A549 (cell line): ENCODE measurements around the gene CLEC16A. TPM values are rescaled to one million over a fixed set of nuclear protein-coding genes. Genes with fewer than 3 reads are reported as not detected.

Experiments
- ATAC-seq, 2 experiments: fragments of 200-7000 bp in 1 of 2; fragments of >200 bp in 1 of 2; cut with Nextera tagmentation in 1 of 2; cut with Tn5 transposase in 1 of 2; 3 replicates each; pipeline versions ENCODE4 v1.8.0 to v1.9.1; 2018 to 2020; ENCODE audit warnings: mild to moderate bottlenecking in 1 of 2, moderate library complexity in 1 of 2
- CTCF ChIA-PET: fragments of 300-600 bp; sonication (Branson Sonifier 250); formaldehyde crosslinking; extraction: SDS; loops from one replicate; lab custom pipeline; 2021; ENCODE audit warnings: antibody characterized with exemption, inconsistent platforms; lab: Yijun Ruan, JAX
- POLR2A ChIA-PET: fragments of 350-600 bp; formaldehyde crosslinking; extraction: SDS; loops from one replicate; lab custom pipeline; 2021; ENCODE audit warnings: antibody characterized with exemption, inconsistent platforms; lab: Yijun Ruan, JAX
- DNase-seq, 2 experiments: peaks; one replicate each; pipeline versions ENCODE4 v3.0.0 to v3.0.0-alpha.2; 2011 to 2016; ENCODE audit warnings: low read depth in 1 of 2, low spot score in 1 of 2
- FAIRE-seq: peaks from 2 replicates; lab custom pipeline; 2011; peaks lifted over from hg19 to GRCh38; lab: Jason Lieb, UNC
- H3K27ac ChIP-seq, 2 experiments: fragments of >200 bp; sonication (Bioruptor Twin); formaldehyde crosslinking; 3 replicates each; pipeline ENCODE4 v1.5.1; 2016 to 2017
- H3K4me1 ChIP-seq: fragments of >200 bp; sonication (Bioruptor Twin); formaldehyde crosslinking; 3 replicates; pipeline ENCODE4 v1.6.1; 2016
- H3K4me2 ChIP-seq: fragments of >200 bp; sonication (Bioruptor Twin); formaldehyde crosslinking; 3 replicates; pipeline ENCODE4 v1.6.1; 2016
- H3K4me3 ChIP-seq: fragments of >200 bp; sonication (Bioruptor Twin); formaldehyde crosslinking; 3 replicates; pipeline ENCODE4 v1.5.1; 2016
- H3K9me3 ChIP-seq: fragments of >200 bp; sonication (Bioruptor Twin); formaldehyde crosslinking; 3 replicates; pipeline ENCODE4 v1.6.1; 2016
- ATOH8 ChIP-seq: fragments of 250-450 bp; sonication (Bioruptor Pico); IDR thresholded peaks from 2 replicates; pipeline ENCODE4 v1.5.0; 2020; ENCODE audit warnings: low read depth, mild to moderate bottlenecking, moderate library complexity
- BHLHE40 ChIP-seq: IDR thresholded peaks from 2 replicates; pipeline ENCODE4 v1.6.1; 2012; ENCODE audit warnings: low read depth, low read length, inconsistent platforms
- CBX8 ChIP-seq: fragments of 200-600 bp; sonication (generic); IDR thresholded peaks from 2 replicates; pipeline ENCODE4 v1.6.1; 2016
- CTCF ChIP-seq: fragments of >200 bp; sonication (Bioruptor Twin); formaldehyde crosslinking; IDR thresholded peaks from 3 replicates; pipeline ENCODE4 v1.5.1; 2016
- HEYL ChIP-seq: fragments of 250-450 bp; sonication (Bioruptor Pico); IDR thresholded peaks from 2 replicates; pipeline ENCODE4 v1.8.0; 2021; ENCODE audit warnings: mild to moderate bottlenecking, moderate library complexity
- KDM5A ChIP-seq: fragments of 200-600 bp; sonication (generic); IDR thresholded peaks from 2 replicates; pipeline ENCODE4 v1.6.1; 2016; ENCODE audit warnings: antibody characterized with exemption, mild to moderate bottlenecking
- MAZ ChIP-seq: fragments of 150-350 bp; IDR thresholded peaks from 2 replicates; pipeline ENCODE4 v1.6.1; 2014; ENCODE audit warnings: antibody characterized with exemption, low read depth, low read length, borderline replicate concordance
- MYC ChIP-seq: IDR thresholded peaks from 2 replicates; pipeline ENCODE4 v1.6.1; 2012; ENCODE audit warnings: mild to moderate bottlenecking, inconsistent platforms, low read length, improper control_type of control experiment, borderline replicate concordance
- NPAS2 ChIP-seq: fragments of 250-450 bp; sonication (Bioruptor Pico); IDR thresholded peaks from 2 replicates; pipeline ENCODE4 v1.8.0; 2022; ENCODE audit warnings: mild to moderate bottlenecking, moderate library complexity, borderline replicate concordance
- POLR2AphosphoS2 ChIP-seq: conservative IDR thresholded peaks from 2 replicates; pipeline ENCODE4 v1.6.1; 2012; ENCODE audit warnings: low read length, improper control_type of control experiment, inconsistent platforms
- RNF2 ChIP-seq: fragments of 200-600 bp; sonication (generic); IDR thresholded peaks from 2 replicates; pipeline ENCODE4 v1.6.1; 2016; ENCODE audit warnings: low read depth, mild to moderate bottlenecking, antibody characterized with exemption, moderate library complexity, borderline replicate concordance
- SMC3 ChIP-seq: fragments of >200 bp; sonication (Bioruptor Twin); formaldehyde crosslinking; IDR thresholded peaks from 3 replicates; pipeline ENCODE4 v1.6.1; 2018; ENCODE audit warnings: inconsistent platforms
- TP53 ChIP-seq: fragments of 250-450 bp; sonication (Bioruptor Pico); IDR thresholded peaks from 2 replicates; pipeline ENCODE4 v1.5.0; 2021; ENCODE audit warnings: mild to moderate bottlenecking, moderate library complexity
- ZC3H11A ChIP-seq: fragments of 450-650 bp; IDR thresholded peaks from 2 replicates; pipeline ENCODE4 v1.6.1; 2014; ENCODE audit warnings: antibody characterized with exemption, mild to moderate bottlenecking
- ZFP36 ChIP-seq: fragments of 450-650 bp; IDR thresholded peaks from 2 replicates; pipeline ENCODE4 v1.6.1; 2014; ENCODE audit warnings: borderline replicate concordance; ENCODE audit not compliant: partially characterized antibody
- WGBS: methylation state at CpG from one replicate; pipeline ENCODE4 v1.1.6; 2017; ENCODE audit errors: missing lambda C conversion rate; 5-methylcytosine and 5-hydroxymethylcytosine counted together
- polyA plus RNA-seq, 4 experiments: library from polyadenylated mRNA; depleted of rRNA in 3 of 4; stranded (reverse); fragments of >200 nt; fragmentation: RNase III in 1 of 4; extraction: RNeasy Plus Mini Kit Qiagen cat#74134 plus additional on column Dnase treatment in 1 of 4; gene quantifications; 2 replicates in 3 of 4; 3 replicates in 1 of 4; pipeline ENCODE4 v1.2.3, GENCODE V29; 2011 to 2017
- TF ChIP-seq, protein P1 (sequence below): fragments of >200 bp; sonication (Bioruptor Twin); formaldehyde crosslinking; IDR thresholded peaks from 2 replicates; pipeline ENCODE4 v1.6.1; 2016
- TF ChIP-seq, protein P2 (sequence below): fragments of >200 bp; sonication (Bioruptor Twin); formaldehyde crosslinking; IDR thresholded peaks from 3 replicates; pipeline ENCODE4 v1.6.1; 2016

The CLEC16A gene
- polyA plus RNA-seq, 2 of the 4 experiments (the other 2 are of a cell fraction) = 8.3 to 10.4 TPM

GRCh38 chr16:11088831-11089230 lies 144.5 kb downstream of the CLEC16A start:
- CTCF ChIA-PET = interaction anchor here (0.6 to 1.3 kb wide), 2 partner anchors 99 to 473 kb away, joined by 3 read pairs; no protein-coding TSS in a partner anchor

GRCh38 chr16:11089504-11090124 lies 145.2 kb downstream of the CLEC16A start:
- WGBS = 85% methylated on average over 11 of the region's 12 CpGs
- CTCF ChIA-PET = interaction anchor here (0.6 kb wide), 1 partner anchor 474 kb away, joined by 3 read pairs; no protein-coding TSS in a partner anchor
- H3K4me1 ChIP-seq = no peaks in the 10 kb centered on the region
- H3K9me3 ChIP-seq = no peaks in the 10 kb centered on the region
- H3K27ac ChIP-seq = no peak overlapping the region
- H3K4me3 ChIP-seq = no peak overlapping the region
- DNase-seq (no peak), FAIRE-seq (no peak), ATAC-seq (no peak)
- H3K4me2 ChIP-seq = no peak overlapping the region
- POLR2A ChIA-PET = no interaction called here
- TF ChIP-seq TP53 (CRISPR knock-in tag) (no peak), BHLHE40 (no peak)

More at GRCh38 chr16:11088831-11089230, 144.5 kb downstream of the CLEC16A start:
- no peak for DNase-seq
- H3K4me1 ChIP-seq = no peaks in the 10 kb centered on the region
- H3K9me3 ChIP-seq = no peaks in the 10 kb centered on the region
- H3K4me2 ChIP-seq = no peak overlapping the region
- ATAC-seq = no peak
- POLR2A ChIA-PET = no interaction called here
- H3K4me3 ChIP-seq = no peak overlapping the region
- H3K27ac ChIP-seq = no peak overlapping the region
- WGBS = 90% methylated on average over 6 of the region's 6 CpGs
- TF ChIP-seq KDM5A (no peak), MYC (no peak)
- no peak for FAIRE-seq

DNA sequence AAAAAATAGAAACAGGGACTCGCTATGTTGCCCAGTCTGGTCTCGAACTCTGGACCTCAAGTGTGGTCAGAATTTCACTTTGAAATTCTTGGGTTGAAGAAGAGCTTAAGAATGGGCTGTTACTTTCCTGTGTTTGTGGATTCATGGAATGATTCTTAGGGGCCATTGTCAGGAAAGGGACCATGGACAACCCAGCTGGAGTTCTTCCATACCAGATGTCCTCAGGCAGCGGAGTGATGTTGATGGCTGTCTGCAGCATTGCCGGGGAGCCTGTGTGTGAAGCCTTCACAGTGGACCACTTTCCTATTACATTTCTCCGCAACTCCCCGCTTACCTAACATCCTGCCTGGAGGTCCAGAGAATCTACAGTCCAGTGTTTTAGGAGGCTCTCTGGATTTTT lies 145.9 kb downstream of the CLEC16A start:
- 80% methylated on average over 6 of the region's 6 CpGs for WGBS
- POLR2A ChIA-PET = no interaction called here
- Histone ChIP-seq H3K4me1 (no peaks in the 10 kb centered on the region), H3K9me3 (no peaks in the 10 kb centered on the region), H3K4me3 (no peak overlapping the region), H3K4me2 (no peak overlapping the region), H3K27ac (no peak overlapping the region)
- TF ChIP-seq ZC3H11A (no peak), NPAS2 (CRISPR knock-in tag) (no peak), CBX8 (no peak), MAZ (no peak), ZFP36 (no peak), CTCF (no peak), HEYL (CRISPR knock-in tag) (no peak), ATOH8 (CRISPR knock-in tag) (no peak), RNF2 (no peak), POLR2AphosphoS2 (no peak), SMC3 (no peak)
- TF ChIP-seq, protein P1, sequence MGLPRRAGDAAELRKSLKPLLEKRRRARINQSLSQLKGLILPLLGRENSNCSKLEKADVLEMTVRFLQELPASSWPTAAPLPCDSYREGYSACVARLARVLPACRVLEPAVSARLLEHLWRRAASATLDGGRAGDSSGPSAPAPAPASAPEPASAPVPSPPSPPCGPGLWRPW = no peak
- TF ChIP-seq, protein P2, sequence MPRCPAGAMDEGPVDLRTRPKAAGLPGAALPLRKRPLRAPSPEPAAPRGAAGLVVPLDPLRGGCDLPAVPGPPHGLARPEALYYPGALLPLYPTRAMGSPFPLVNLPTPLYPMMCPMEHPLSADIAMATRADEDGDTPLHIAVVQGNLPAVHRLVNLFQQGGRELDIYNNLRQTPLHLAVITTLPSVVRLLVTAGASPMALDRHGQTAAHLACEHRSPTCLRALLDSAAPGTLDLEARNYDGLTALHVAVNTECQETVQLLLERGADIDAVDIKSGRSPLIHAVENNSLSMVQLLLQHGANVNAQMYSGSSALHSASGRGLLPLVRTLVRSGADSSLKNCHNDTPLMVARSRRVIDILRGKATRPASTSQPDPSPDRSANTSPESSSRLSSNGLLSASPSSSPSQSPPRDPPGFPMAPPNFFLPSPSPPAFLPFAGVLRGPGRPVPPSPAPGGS = no peak
- CTCF ChIA-PET = no interaction called here
- DNase-seq = no peak
- ATAC-seq = no peak
- FAIRE-seq = no peak
